GM23338 (cell line): Measurements from ENCODE around the gene SH2D5. TPM values are rescaled to one million over a fixed set of nuclear protein-coding genes. Genes with fewer than 3 reads are reported as not detected.

Experiments
- ATAC-seq: fragments of 200-7000 bp; cut with Tn5 transposase; 3 replicates; pipeline ENCODE4 v1.9.1; 2020
- DNase-seq: peaks from one replicate; pipeline ENCODE4 v3.0.0-alpha.2; 2015; ENCODE audit warnings: low spot score
- H2AFZ ChIP-seq: fragments of 200-600 bp; sonication (generic); 2 replicates; pipeline ENCODE4 v1.8.0; 2016; ENCODE audit warnings: antibody characterized with exemption, mild to moderate bottlenecking, moderate library complexity
- H3F3A ChIP-seq: fragments of 200-600 bp; sonication (generic); replicated peaks from 2 replicates; pipeline ENCODE4 v1.8.0; 2017; ENCODE audit warnings: antibody characterized with exemption, mixed run types, low read depth
- H3K27ac ChIP-seq: fragments of 200-600 bp; sonication (generic); 2 replicates; pipeline ENCODE4 v1.6.1; 2016; ENCODE audit warnings: low read depth
- H3K27me3 ChIP-seq: fragments of 200-600 bp; sonication (generic); 2 replicates; pipeline ENCODE4 v1.8.0; 2016; ENCODE audit warnings: mild to moderate bottlenecking, mixed run types, moderate library complexity; ENCODE audit not compliant: insufficient read depth
- H3K36me3 ChIP-seq: fragments of 200-600 bp; sonication (generic); 2 replicates; pipeline ENCODE4 v1.8.0; 2016; ENCODE audit warnings: mild to moderate bottlenecking; ENCODE audit not compliant: insufficient read depth
- H3K4me1 ChIP-seq: fragments of 200-600 bp; sonication (generic); 2 replicates; pipeline ENCODE4 v1.8.0; 2016; ENCODE audit warnings: mild to moderate bottlenecking, moderate library complexity; ENCODE audit not compliant: insufficient read depth
- H3K4me2 ChIP-seq: fragments of 200-600 bp; sonication (generic); 2 replicates; pipeline ENCODE4 v1.7.1; 2017; ENCODE audit warnings: mixed run types
- H3K4me3 ChIP-seq: fragments of 200-600 bp; sonication (generic); 2 replicates; pipeline ENCODE4 v1.6.1; 2016; ENCODE audit warnings: mixed run types
- H3K79me2 ChIP-seq: fragments of 200-600 bp; sonication (generic); replicated peaks from 2 replicates; pipeline ENCODE4 v1.8.0; 2017; ENCODE audit warnings: mild to moderate bottlenecking; ENCODE audit not compliant: insufficient read depth
- H3K9me2 ChIP-seq: fragments of 200-600 bp; sonication (generic); 2 replicates; pipeline ENCODE4 v1.8.0; 2017; ENCODE audit not compliant: insufficient read depth
- H4K20me1 ChIP-seq: fragments of 200-600 bp; sonication (generic); replicated peaks from 2 replicates; pipeline ENCODE4 v1.8.0; 2017; ENCODE audit warnings: mild to moderate bottlenecking; ENCODE audit not compliant: insufficient read depth
- H3K27ac Mint-ChIP-seq: 2 replicates; pipeline ENCODE4 v1.8.0; 2020; ENCODE audit warnings: inconsistent platforms, mild to moderate bottlenecking, moderate library complexity, mixed read lengths
- H3K27me3 Mint-ChIP-seq: 3 replicates; pipeline ENCODE4 v1.8.0; 2022; ENCODE audit warnings: low read depth, mild to moderate bottlenecking, moderate library complexity, mixed read lengths, inconsistent platforms; ENCODE audit not compliant: insufficient read depth, poor library complexity
- H3K36me3 Mint-ChIP-seq: 3 replicates; pipeline ENCODE4 v1.8.0; 2021; ENCODE audit warnings: low read depth, mild to moderate bottlenecking, inconsistent platforms, moderate library complexity, mixed read lengths
- H3K4me1 Mint-ChIP-seq: 3 replicates; pipeline ENCODE4 v1.8.0; 2020; ENCODE audit warnings: mild to moderate bottlenecking, inconsistent platforms, mixed read lengths
- H3K4me3 Mint-ChIP-seq: 3 replicates; pipeline ENCODE4 v1.8.0; 2021; ENCODE audit warnings: moderate library complexity, mild to moderate bottlenecking, inconsistent platforms, mixed read lengths
- H3K9me3 Mint-ChIP-seq: 3 replicates; pipeline ENCODE4 v1.8.0; 2020; ENCODE audit warnings: moderate library complexity, mild to moderate bottlenecking, inconsistent platforms, mixed read lengths
- EZH2 ChIP-seq: fragments of 200-600 bp; sonication (generic); IDR thresholded peaks from one replicate; pipeline ENCODE4 v1.8.0; 2017; ENCODE audit warnings: antibody characterized with exemption, mild to moderate bottlenecking, low read depth; ENCODE audit not compliant: unreplicated experiment
- JUNB ChIP-seq: IDR thresholded peaks from one replicate; pipeline ENCODE4 v1.6.1; 2016; ENCODE audit warnings: antibody characterized with exemption; ENCODE audit not compliant: unreplicated experiment
- STAT1 ChIP-seq: IDR thresholded peaks from one replicate; pipeline ENCODE4 v1.6.1; 2016; ENCODE audit warnings: antibody characterized with exemption; ENCODE audit not compliant: unreplicated experiment
- ZNF331 ChIP-seq: fragments of 250-450 bp; sonication (Bioruptor Pico); IDR thresholded peaks from 2 replicates; pipeline ENCODE4 v1.5.0; 2020; ENCODE audit warnings: low read depth, mild to moderate bottlenecking, moderate library complexity
- long read RNA-seq: library from polyadenylated mRNA; unstranded; transcript quantifications from one replicate; pipeline ENCODE4 v2.0.0, GENCODE V29; 2020; ENCODE audit not compliant: unreplicated experiment
- polyA plus RNA-seq: library from polyadenylated mRNA; unstranded; fragments of >200 nt; fragmentation: Nextera tagmentation; extraction: Ambion mirVana; gene quantifications from 2 replicates; pipeline ENCODE4 v1.2.1, GENCODE V29; 2016
- total RNA-seq: library from RNA; depleted of rRNA; stranded (reverse); fragments of >200 nt; shearing (Covaris generic); gene quantifications from 2 replicates; pipeline ENCODE4 v1.2.3, GENCODE V29; 2014; rRNA removed
- TF ChIP-seq, protein P1 (sequence below), 2 experiments: fragments of 200-600 bp in 1 of 2; sonication (generic) in 1 of 2; conservative IDR thresholded peaks; 2 replicates each; pipeline versions ENCODE4 v1.5.1 to v1.6.1; 2016 to 2017; ENCODE audit warnings: antibody characterized with exemption in 2 of 2, low read depth in 2 of 2, mild to moderate bottlenecking in 2 of 2, moderate library complexity in 1 of 2
- TF ChIP-seq, protein P2 (sequence below): IDR thresholded peaks from 2 replicates; pipeline ENCODE4 v1.6.1; 2016; ENCODE audit warnings: antibody characterized with exemption

The SH2D5 gene
- total RNA-seq (24.8 and 29.2 TPM in 2 replicates), polyA plus RNA-seq (4.6 and 5.0 TPM in 2 replicates)
- long read RNA-seq, result 0 reads

DNA sequence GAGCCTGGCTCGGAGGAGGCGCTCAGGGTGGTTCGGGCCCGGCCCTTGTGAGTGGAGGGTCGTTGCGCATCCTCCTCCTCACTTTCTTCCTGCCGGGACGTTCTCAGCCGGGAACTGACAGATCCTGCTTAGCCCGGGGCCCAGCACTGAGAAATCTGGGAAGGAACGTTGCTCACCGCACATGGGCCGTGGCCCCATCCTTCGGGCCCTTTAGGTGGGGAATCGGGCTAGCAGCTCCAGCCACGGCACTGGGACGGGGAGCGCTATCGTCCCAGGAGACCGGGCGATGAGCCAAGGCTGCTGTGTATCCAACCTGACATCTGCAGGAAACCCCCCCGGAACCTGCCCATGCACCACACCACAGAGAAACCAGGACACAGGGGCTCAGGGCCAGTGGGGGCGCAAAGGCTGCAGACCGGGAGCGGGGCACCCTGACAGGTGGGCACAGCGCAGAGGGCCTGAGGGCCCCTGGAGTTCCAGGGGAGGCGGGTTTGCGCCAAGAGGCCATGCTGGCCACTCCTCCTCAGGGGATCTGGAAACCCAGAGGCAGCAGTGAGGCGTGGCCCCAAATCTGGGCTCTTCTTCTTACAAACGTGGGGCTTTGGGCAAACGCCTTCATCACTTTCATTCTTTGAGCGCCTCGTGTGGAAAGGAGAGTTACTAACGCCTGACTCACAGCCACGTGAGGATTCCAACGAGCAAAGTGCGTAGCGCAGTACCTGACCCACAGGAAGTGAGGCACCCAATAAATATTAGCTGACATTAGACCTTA is at the start of gene SH2D5:
Gene SH2D5 (minus strand): TSS at position 116 of the 772 bp plus-strand sequence. CDS start 4,659 bp downstream, outside the sequence.
- Histone ChIP-seq H3K27ac (no peak within 1 kb of the TSS), H3K36me3 (no peaks in the 10 kb centered on the region), H3K4me2 (peak within 1 kb of the TSS; percentile 94), H3K4me1 (peaks cover 37% of the 10 kb centered on the region), H3K27me3 (peaks cover 41% of the 10 kb centered on the region), H4K20me1 (no peaks in the 10 kb centered on the region; the same call in 1 of the 2 replicates), H3F3A (peaks cover 16% of the 10 kb centered on the region; the same call in 1 of the 2 replicates), H3K79me2 (no peaks in the 10 kb centered on the region), H3K4me3 (peak within 1 kb of the TSS; percentile 87), H2AFZ (peak within 1 kb of the TSS; percentile 100), H3K9me2 (no peaks in the 10 kb centered on the region)
- H3K9me3 Mint-ChIP-seq, result no peaks in the 10 kb centered on the region
- H3K27ac Mint-ChIP-seq, result no peak within 1 kb of the TSS
- peak; percentile 45 for ATAC-seq
- H3K4me1 Mint-ChIP-seq, result peaks cover 24% of the 10 kb centered on the region
- H3K27me3 Mint-ChIP-seq, result peaks cover 42% of the 10 kb centered on the region
- no peaks in the 10 kb centered on the region; the same call in 2 of the 3 replicates for H3K36me3 Mint-ChIP-seq
- peak within 1 kb of the TSS; percentile 78 for H3K4me3 Mint-ChIP-seq
- peak; percentile 90 for DNase-seq
- TF ChIP-seq JUNB, result no peak
- TF ChIP-seq, protein P1, sequence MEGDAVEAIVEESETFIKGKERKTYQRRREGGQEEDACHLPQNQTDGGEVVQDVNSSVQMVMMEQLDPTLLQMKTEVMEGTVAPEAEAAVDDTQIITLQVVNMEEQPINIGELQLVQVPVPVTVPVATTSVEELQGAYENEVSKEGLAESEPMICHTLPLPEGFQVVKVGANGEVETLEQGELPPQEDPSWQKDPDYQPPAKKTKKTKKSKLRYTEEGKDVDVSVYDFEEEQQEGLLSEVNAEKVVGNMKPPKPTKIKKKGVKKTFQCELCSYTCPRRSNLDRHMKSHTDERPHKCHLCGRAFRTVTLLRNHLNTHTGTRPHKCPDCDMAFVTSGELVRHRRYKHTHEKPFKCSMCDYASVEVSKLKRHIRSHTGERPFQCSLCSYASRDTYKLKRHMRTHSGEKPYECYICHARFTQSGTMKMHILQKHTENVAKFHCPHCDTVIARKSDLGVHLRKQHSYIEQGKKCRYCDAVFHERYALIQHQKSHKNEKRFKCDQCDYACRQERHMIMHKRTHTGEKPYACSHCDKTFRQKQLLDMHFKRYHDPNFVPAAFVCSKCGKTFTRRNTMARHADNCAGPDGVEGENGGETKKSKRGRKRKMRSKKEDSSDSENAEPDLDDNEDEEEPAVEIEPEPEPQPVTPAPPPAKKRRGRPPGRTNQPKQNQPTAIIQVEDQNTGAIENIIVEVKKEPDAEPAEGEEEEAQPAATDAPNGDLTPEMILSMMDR (conservative IDR thresholded peaks at IDR 0.05; ENCODE audit: low read depth in 2 of 2), result peak; percentile 14 to 36; a peak in 2 of 4 replicates

DNA sequence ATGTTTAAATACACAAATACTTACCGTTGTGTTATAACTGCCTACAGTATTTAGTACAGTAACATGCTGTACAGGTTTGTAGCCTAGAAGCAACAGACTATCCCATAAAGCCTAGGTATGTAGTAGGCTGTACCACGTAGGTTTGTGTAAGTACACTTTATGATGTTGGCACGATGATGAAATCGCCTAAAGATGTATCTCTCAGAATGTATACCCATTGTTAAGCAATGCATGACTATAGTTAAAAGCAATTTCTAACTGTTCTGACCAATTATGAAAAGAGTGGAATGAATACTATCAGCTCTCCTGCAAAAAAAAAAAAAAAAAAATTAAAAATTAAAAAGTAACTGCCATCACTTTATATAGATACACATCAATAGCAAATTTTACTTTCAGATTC is 43.2 kb upstream of the SH2D5 start:
- H3K4me1 ChIP-seq, result no peaks in the 10 kb centered on the region
- ATAC-seq (no peak), DNase-seq (no peak)
- peaks cover 72% of the 10 kb centered on the region for H3K36me3 ChIP-seq
- Mint-ChIP-seq H3K27ac (no peak overlapping the region), H3K9me3 (no peaks in the 10 kb centered on the region), H3K4me1 (no peaks in the 10 kb centered on the region), H3K27me3 (no peaks in the 10 kb centered on the region), H3K4me3 (no peak overlapping the region), H3K36me3 (peaks cover 69% of the 10 kb centered on the region)
- peaks cover 31% of the 10 kb centered on the region for H4K20me1 ChIP-seq
- no peak overlapping the region for H3K4me2 ChIP-seq
- no peak overlapping the region for H3K4me3 ChIP-seq
- TF ChIP-seq, protein P2, sequence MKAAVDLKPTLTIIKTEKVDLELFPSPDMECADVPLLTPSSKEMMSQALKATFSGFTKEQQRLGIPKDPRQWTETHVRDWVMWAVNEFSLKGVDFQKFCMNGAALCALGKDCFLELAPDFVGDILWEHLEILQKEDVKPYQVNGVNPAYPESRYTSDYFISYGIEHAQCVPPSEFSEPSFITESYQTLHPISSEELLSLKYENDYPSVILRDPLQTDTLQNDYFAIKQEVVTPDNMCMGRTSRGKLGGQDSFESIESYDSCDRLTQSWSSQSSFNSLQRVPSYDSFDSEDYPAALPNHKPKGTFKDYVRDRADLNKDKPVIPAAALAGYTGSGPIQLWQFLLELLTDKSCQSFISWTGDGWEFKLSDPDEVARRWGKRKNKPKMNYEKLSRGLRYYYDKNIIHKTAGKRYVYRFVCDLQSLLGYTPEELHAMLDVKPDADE, result no peak
- TF ChIP-seq STAT1, result no peak
- TF ChIP-seq ZNF331 (CRISPR knock-in tag), result no peak
- TF ChIP-seq EZH2, result no peak
- no peaks in the 10 kb centered on the region for H3K27me3 ChIP-seq
- no peak overlapping the region for H3K27ac ChIP-seq
- peaks cover 36% of the 10 kb centered on the region for H3K79me2 ChIP-seq
- no peak overlapping the region for H2AFZ ChIP-seq
- no peaks in the 10 kb centered on the region for H3K9me2 ChIP-seq
- no peaks in the 10 kb centered on the region for H3F3A ChIP-seq
